Mammary epithelial cell (primary cell): Measurements from ENCODE around the gene LHX2.

Source experiments
- EZH2 ChIP-seq: IDR thresholded peaks from 2 replicates; pipeline ENCODE4 v1.6.1; 2012; ENCODE audit warnings: low read length, inconsistent platforms, borderline replicate concordance
- TF ChIP-seq, protein P1 (sequence below), 2 donors: IDR thresholded peaks in 1 of 2; conservative IDR thresholded peaks in 1 of 2; 2 replicates each; pipeline ENCODE4 v1.5.1; 2011 to 2012; ENCODE audit warnings: inconsistent platforms in 2 of 2, low read length in 2 of 2, mild to moderate bottlenecking in 2 of 2, control low read depth in 1 of 2, low read depth in 1 of 2; ENCODE audit not compliant: insufficient read depth in 1 of 2; ENCODE audit errors: extremely low read depth in 1 of 2

DNA sequence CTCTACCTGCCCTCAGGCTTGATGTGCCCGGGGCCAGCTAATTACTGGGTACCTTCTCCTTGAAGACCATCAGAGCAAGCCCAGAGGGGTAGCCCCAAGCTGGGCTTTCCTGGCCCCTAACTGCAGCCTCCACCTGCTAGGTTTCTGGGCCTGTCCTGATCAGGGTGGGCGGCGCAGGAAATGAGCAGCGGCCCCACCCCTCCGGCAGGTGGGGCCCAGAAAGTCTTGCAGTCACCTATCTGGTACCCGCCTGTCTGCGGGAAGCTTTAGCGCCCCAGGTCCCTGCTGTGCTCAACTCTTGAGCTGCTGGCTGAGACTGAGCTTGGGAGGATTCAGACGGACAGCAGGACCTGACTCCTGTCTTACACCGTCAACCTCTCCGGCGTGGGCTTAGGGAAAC, 37.1 kb upstream of the LHX2 start:
- TF ChIP-seq, protein P1, sequence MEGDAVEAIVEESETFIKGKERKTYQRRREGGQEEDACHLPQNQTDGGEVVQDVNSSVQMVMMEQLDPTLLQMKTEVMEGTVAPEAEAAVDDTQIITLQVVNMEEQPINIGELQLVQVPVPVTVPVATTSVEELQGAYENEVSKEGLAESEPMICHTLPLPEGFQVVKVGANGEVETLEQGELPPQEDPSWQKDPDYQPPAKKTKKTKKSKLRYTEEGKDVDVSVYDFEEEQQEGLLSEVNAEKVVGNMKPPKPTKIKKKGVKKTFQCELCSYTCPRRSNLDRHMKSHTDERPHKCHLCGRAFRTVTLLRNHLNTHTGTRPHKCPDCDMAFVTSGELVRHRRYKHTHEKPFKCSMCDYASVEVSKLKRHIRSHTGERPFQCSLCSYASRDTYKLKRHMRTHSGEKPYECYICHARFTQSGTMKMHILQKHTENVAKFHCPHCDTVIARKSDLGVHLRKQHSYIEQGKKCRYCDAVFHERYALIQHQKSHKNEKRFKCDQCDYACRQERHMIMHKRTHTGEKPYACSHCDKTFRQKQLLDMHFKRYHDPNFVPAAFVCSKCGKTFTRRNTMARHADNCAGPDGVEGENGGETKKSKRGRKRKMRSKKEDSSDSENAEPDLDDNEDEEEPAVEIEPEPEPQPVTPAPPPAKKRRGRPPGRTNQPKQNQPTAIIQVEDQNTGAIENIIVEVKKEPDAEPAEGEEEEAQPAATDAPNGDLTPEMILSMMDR (conservative IDR thresholded peaks at IDR 0.05 in 1 of 2, IDR thresholded peaks at IDR 0.05 in 1 of 2; ENCODE audit: extremely low read depth in 1 of 2, insufficient read depth in 1 of 2, low read depth in 1 of 2, low read length in 2 of 2): no peak
- no peak for TF ChIP-seq EZH2
